HG03469 (cell line): ENCODE measurements around the gene ACOT4.
"Not testable (repeated sequence)": the region's sequence is repeated elsewhere in the genome, so short reads cannot be mapped to it uniquely, and the experiment has no call there.

Source experiments
- ATAC-seq: cut with Tn5 transposase; IDR thresholded peaks from one replicate; pipeline ENCODE4 v1.9.1; 2021; ENCODE audit warnings: mild to moderate bottlenecking, moderate library complexity, moderate number of reproducible peaks; ENCODE audit not compliant: unreplicated experiment

Gene ACOT4

GRCh38 chr14:73630009-73630780, 38.5 kb downstream of the ACOT4 start:
- ATAC-seq: no peak

DNA sequence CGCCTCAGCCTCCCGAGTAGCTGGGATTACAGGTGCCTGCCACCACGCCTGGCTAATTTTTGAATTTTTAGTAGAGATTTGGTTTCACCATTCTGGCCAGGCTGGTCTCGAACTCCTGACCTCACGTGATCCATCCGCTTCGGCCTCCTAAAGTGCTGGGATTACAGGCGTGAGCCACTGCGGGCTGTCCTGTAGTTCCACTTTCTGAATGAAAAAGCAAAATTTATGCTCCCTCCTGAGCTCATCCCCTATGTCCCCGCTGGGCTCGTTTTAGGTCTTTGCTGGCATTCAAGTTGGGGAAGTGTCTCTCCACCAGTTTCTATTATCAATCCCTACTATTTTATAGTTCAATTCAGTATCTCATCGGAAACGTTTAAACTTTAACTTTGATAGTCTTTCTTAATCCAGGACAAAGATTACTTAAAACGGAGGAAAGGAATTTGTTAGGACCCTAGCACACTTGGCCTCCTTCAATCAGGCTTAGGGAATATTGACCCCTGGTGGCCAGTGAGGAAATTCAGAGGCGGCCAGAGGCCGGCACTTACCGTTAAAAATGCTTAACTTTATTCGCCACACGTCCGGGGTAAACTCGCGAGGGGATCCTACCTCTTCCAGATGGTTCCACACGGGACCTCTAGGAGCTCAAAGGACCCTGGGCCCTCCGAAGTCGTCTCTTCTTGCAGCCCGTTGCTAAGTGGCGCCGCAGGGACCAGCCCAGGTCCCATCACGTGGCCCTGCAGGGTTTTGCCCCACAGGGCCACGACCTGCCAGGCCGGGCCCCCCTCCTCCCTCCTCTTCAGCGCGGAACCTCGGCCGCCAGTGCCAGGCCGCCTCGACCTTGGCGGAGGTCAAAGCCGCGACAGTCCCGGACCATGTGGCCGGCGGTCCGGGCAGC, 41.7 kb downstream of the ACOT4 start:
- no peak for ATAC-seq

- no peak for ATAC-seq
Observed at GRCh38 chr14:73634011-73634833, 42.5 kb downstream of the ACOT4 start.

- ATAC-seq: not testable (repeated sequence)
Observed at GRCh38 chr14:73636355-73636754, 44.7 kb downstream of the ACOT4 start.

DNA sequence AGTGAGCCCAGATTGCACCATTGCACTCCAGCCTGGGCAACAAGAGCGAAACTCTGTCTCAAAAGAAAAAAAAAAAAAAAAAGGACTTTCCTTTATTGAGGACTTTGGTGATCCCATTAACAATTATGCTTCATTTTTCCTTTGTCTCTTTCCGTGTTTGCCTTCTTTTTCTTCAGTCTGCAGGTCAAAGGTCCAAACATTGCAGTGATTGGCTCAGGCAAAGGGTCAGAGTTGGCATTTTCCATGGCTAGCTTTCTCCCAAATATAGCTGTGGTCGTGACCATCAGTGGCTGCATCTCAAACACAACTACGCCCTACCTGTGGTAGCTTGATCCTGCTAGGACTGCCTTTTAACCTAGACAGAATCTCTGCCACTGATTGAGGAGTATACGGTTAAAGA, 46.2 kb downstream of the ACOT4 start:
- no peak for ATAC-seq

DNA sequence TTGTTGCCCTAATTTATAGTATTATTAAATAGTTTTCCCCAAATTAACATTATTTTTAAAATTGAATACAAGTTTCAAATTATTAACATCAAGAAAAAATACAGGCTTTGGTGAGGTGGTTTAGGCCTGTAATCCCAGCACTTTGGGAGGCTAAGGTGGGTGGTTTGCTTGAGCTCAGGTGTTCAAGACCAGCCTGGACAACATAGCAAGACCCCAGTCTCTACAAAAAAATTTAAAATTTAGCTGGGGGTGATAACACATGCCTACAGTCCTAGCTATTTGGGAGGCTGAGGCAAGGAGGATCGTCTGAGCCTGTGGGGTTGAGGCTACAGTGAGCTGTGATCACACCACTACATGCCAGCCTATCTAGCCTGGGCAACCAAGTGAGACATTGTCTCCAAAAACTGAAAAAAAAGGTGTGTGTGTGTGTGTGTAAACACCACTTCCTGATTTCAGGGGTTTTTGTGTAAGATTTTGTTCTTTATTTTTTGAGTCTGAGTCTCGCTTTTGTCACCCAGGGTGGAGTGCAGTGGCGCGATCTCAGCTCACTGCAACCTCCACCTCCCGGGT, 49.2 kb downstream of the ACOT4 start:
- ATAC-seq: no peak

DNA sequence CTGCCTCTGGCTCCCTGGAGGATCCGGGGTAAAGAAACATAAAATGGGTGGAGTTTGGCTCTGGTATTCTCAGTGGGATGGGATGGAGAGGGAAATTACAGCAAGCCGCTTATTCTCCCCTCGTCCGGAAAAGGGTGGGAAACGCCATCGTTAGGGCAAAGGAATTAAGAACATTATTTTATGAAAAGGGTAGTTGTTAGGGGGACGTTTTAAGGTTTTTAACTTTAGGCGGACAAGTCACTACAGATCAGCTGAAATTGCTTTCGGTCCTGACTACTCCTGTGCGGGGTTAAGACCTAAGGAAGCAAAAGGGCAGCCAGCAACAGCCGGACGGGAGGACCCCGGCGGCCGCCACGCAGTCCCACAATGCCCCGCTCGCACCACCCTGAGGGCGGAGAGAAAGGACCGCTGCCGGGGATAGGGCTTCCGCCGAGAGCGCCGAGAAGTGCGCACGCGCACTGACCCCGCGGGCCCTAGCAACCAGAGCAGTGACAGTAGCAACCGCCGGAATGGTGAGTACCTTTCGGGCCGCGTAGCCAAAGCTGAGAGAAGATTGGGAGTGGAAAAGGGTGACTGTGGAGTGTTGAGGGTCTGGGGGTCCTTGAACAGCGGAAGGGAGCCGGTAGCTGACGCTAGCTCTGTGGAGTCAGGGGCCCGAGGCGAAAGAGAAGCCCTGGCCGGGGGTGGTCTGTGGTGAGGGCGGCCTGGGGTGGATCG, 53.0 kb downstream of the ACOT4 start, which contains the start of gene DNAL1:
Gene DNAL1 (plus strand): TSS at position 456 of the 717 bp plus-strand sequence. CDS start 54 bp downstream, at position 510.
- peak; percentile 91 for ATAC-seq

DNA sequence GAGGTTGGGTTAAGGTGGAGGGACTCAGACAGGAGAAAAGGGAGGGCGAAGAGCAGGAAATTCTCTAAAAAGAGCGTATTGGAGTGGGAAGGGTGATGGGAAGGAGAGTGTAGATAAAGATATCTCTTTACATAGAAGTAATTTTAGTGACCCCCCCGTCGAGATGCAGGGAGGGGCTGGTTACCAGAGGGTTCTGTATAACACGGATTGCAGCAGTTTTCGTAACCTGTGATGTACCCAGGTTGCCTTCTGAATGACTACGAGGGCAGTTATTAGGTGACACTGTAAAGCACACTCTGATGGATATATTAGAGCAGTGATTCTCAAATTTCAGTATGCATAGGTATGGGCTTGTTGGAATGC, 53.6 kb downstream of the ACOT4 start:
- no peak for ATAC-seq
